Measurements from ENCODE around the gene DYNC2I2. TPM values are rescaled to one million over a fixed set of nuclear protein-coding genes. Genes with fewer than 3 reads are reported as not detected.

DYNC2I2 gene
- total RNA-seq, 1 experiment from 2014 or later: 53.2 TPM

GRCh38 chr9:128607642-128608350 lies 48.9 kb downstream of the DYNC2I2 start:
- H3K27ac Mint-ChIP-seq (ENCODE audit: unreplicated experiment): no peak overlapping the region
- no peak overlapping the region for H3K4me3 Mint-ChIP-seq (ENCODE audit: low read depth, unreplicated experiment)
- peaks cover 72% of the 10 kb centered on the region for H3K36me3 Mint-ChIP-seq (ENCODE audit: insufficient read depth, unreplicated experiment)
- H3K9me3 Mint-ChIP-seq (ENCODE audit: low read depth, unreplicated experiment): no peaks in the 10 kb centered on the region
- H3K27me3 Mint-ChIP-seq (ENCODE audit: unreplicated experiment): no peaks in the 10 kb centered on the region
- TSS peak; percentile 58 for BruUV-seq (replicated peaks)
- TF ChIP-seq CTCF (IDR thresholded peaks at IDR 0.05; ENCODE audit: unreplicated experiment): no peak
- no peaks in the 10 kb centered on the region for H3K4me1 Mint-ChIP-seq (ENCODE audit: low read depth, unreplicated experiment)
- DNase-seq: no peak
- CTCF ChIA-PET: no interaction called here
- intact Hi-C loops (cut with micrococcal nuclease; ENCODE audit: unreplicated experiment): no loop called here

GRCh38 chr9:128603697-128604096 lies 53.0 kb downstream of the DYNC2I2 start:
- H3K4me3 Mint-ChIP-seq (ENCODE audit: low read depth, unreplicated experiment): no peak overlapping the region
- no peak for DNase-seq
- BruUV-seq (replicated peaks): no TSS peak
- no peak overlapping the region for H3K27ac Mint-ChIP-seq (ENCODE audit: unreplicated experiment)
- peaks cover 72% of the 10 kb centered on the region for H3K36me3 Mint-ChIP-seq (ENCODE audit: insufficient read depth, unreplicated experiment)
- no peaks in the 10 kb centered on the region for H3K27me3 Mint-ChIP-seq (ENCODE audit: unreplicated experiment)
- intact Hi-C loops (cut with micrococcal nuclease; ENCODE audit: unreplicated experiment): no loop called here
- H3K9me3 Mint-ChIP-seq (ENCODE audit: low read depth, unreplicated experiment): no peaks in the 10 kb centered on the region
- H3K4me1 Mint-ChIP-seq (ENCODE audit: low read depth, unreplicated experiment): no peaks in the 10 kb centered on the region
- TF ChIP-seq CTCF (IDR thresholded peaks at IDR 0.05; ENCODE audit: unreplicated experiment): no peak
- CTCF ChIA-PET: no interaction called here

- Mint-ChIP-seq H3K9me3 (ENCODE audit: low read depth, unreplicated experiment) (no peaks in the 10 kb centered on the region), H3K27me3 (ENCODE audit: unreplicated experiment) (no peaks in the 10 kb centered on the region), H3K4me3 (ENCODE audit: low read depth, unreplicated experiment) (no peak overlapping the region), H3K27ac (ENCODE audit: unreplicated experiment) (no peak overlapping the region), H3K4me1 (ENCODE audit: low read depth, unreplicated experiment) (no peaks in the 10 kb centered on the region), H3K36me3 (ENCODE audit: insufficient read depth, unreplicated experiment) (peaks cover 59% of the 10 kb centered on the region)
- TF ChIP-seq CTCF (IDR thresholded peaks at IDR 0.05; ENCODE audit: unreplicated experiment): no peak
- intact Hi-C loops (cut with micrococcal nuclease; ENCODE audit: unreplicated experiment): no loop called here
- DNase-seq: no peak
- CTCF ChIA-PET: no interaction called here
- BruUV-seq (replicated peaks): no TSS peak
Measured at GRCh38 chr9:128600099-128600498, 56.5 kb downstream of the DYNC2I2 start.

GRCh38 chr9:128595471-128595870 lies 61.2 kb downstream of the DYNC2I2 start:
- no peak for DNase-seq
- BruUV-seq (replicated peaks): no TSS peak
- H3K4me1 Mint-ChIP-seq (ENCODE audit: low read depth, unreplicated experiment): no peaks in the 10 kb centered on the region
- H3K4me3 Mint-ChIP-seq (ENCODE audit: low read depth, unreplicated experiment): no peak overlapping the region
- H3K27me3 Mint-ChIP-seq (ENCODE audit: unreplicated experiment): no peaks in the 10 kb centered on the region
- intact Hi-C loops (cut with micrococcal nuclease; ENCODE audit: unreplicated experiment): no loop called here
- TF ChIP-seq CTCF (IDR thresholded peaks at IDR 0.05; ENCODE audit: unreplicated experiment): no peak
- no peak overlapping the region for H3K27ac Mint-ChIP-seq (ENCODE audit: unreplicated experiment)
- peaks cover 50% of the 10 kb centered on the region for H3K36me3 Mint-ChIP-seq (ENCODE audit: insufficient read depth, unreplicated experiment)
- CTCF ChIA-PET: no interaction called here
- H3K9me3 Mint-ChIP-seq (ENCODE audit: low read depth, unreplicated experiment): no peaks in the 10 kb centered on the region
